OCI-LY1 (cell line): ENCODE measurements around the gene KLHL36.

Experiments
- H2AFZ ChIP-seq: fragments of 200-600 bp; sonication (generic), shearing (Covaris generic); 2 replicates; pipeline ENCODE4 v1.6.0; 2014; ENCODE audit warnings: antibody characterized with exemption, mild to moderate bottlenecking, low read length
- H3F3A ChIP-seq: fragments of 200-600 bp; sonication (generic), shearing (Covaris generic); 2 replicates; pipeline ENCODE4 v1.6.0; 2014; ENCODE audit warnings: mild to moderate bottlenecking, antibody characterized with exemption, low read length, moderate library complexity; ENCODE audit not compliant: insufficient read depth
- H3K27ac ChIP-seq: fragments of 200-600 bp; sonication (generic); 2 replicates; pipeline ENCODE4 v1.5.1; 2014; ENCODE audit warnings: low read length, mixed run types, mild to moderate bottlenecking, low read depth; ENCODE audit not compliant: poor library complexity, severe bottlenecking
- H3K27me3 ChIP-seq: fragments of 200-600 bp; sonication (generic); 2 replicates; pipeline ENCODE4 v1.6.0; 2014; ENCODE audit warnings: antibody characterized with exemption, mild to moderate bottlenecking, low read length, moderate library complexity; ENCODE audit not compliant: insufficient read depth
- H3K36me3 ChIP-seq: fragments of 200-600 bp; sonication (generic); 2 replicates; pipeline ENCODE4 v1.6.1; 2014; ENCODE audit warnings: mild to moderate bottlenecking, antibody characterized with exemption, low read length, moderate library complexity, mixed read lengths; ENCODE audit not compliant: insufficient read depth
- H3K4me1 ChIP-seq: fragments of 200-600 bp; sonication (generic); 2 replicates; pipeline ENCODE4 v1.5.1; 2014; ENCODE audit warnings: mild to moderate bottlenecking, low read length, moderate library complexity; ENCODE audit not compliant: insufficient read depth, severe bottlenecking
- H3K4me2 ChIP-seq: fragments of 200-600 bp; sonication (generic), shearing (Covaris generic); 2 replicates; pipeline ENCODE4 v1.6.1; 2014; ENCODE audit warnings: low read length
- H3K4me3 ChIP-seq: fragments of 200-600 bp; sonication (generic); 2 replicates; pipeline ENCODE4 v1.5.1; 2014; ENCODE audit warnings: low read length, low read depth, mild to moderate bottlenecking, mixed read lengths; ENCODE audit not compliant: poor library complexity, severe bottlenecking
- H3K79me2 ChIP-seq: fragments of 200-600 bp; shearing (Covaris generic); 2 replicates; pipeline ENCODE4 v1.6.1; 2016; ENCODE audit warnings: mixed run types, low read length, mixed read lengths; ENCODE audit not compliant: insufficient read depth
- H3K9ac ChIP-seq: fragments of 200-600 bp; sonication (generic), shearing (Covaris generic); 2 replicates; pipeline ENCODE4 v1.6.1; 2014; ENCODE audit warnings: mild to moderate bottlenecking, low read length, mixed read lengths
- H3K9me2 ChIP-seq: fragments of 200-600 bp; sonication (generic), shearing (Covaris generic); 2 replicates; pipeline ENCODE4 v1.6.1; 2014; ENCODE audit warnings: low read depth, mild to moderate bottlenecking, low read length, mixed read lengths
- H3K9me3 ChIP-seq: fragments of 200-600 bp; shearing (Covaris generic); 2 replicates; pipeline ENCODE4 v1.6.1; 2014; ENCODE audit warnings: low read length, mixed read lengths
- H4K20me1 ChIP-seq: fragments of 200-600 bp; sonication (generic), shearing (Covaris generic); 2 replicates; pipeline ENCODE4 v1.6.0; 2016; ENCODE audit warnings: mild to moderate bottlenecking, low read length; ENCODE audit not compliant: insufficient read depth
- CTCF ChIP-seq: fragments of 200-600 bp; sonication (generic), shearing (Covaris generic); IDR thresholded peaks from 2 replicates; pipeline ENCODE4 v1.5.1; 2017; ENCODE audit warnings: mild to moderate bottlenecking, antibody characterized with exemption, low read length, moderate library complexity, mixed read lengths
- EZH2 ChIP-seq: fragments of 200-600 bp; sonication (generic), shearing (Covaris generic); IDR thresholded peaks from 2 replicates; pipeline ENCODE4 v1.8.0; 2017; ENCODE audit warnings: borderline replicate concordance, mixed run types, mild to moderate bottlenecking, antibody characterized with exemption, low read length, moderate library complexity, mixed read lengths

KLHL36 gene

DNA sequence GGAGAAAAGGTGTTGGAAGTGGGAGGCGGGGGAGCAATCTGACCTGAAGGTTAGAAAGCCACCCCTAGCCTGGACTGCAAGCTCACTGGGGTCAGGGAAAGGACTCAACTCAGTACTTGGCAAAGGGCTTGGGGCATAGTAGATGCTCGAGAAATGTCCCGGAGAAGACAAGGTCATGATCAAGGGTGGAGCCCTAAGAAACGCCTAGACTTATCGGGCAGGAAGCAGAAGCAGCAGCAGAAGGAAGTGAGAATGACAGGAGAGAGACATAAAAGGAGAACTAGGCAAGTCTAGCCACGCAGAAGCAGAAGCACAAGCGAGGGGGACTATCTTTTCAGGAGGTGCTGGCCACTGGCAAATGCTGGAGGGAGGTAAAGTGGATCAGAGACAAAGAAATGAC, 40.6 kb upstream of the KLHL36 start:
- H3K4me1 ChIP-seq: peaks cover 83% of the 10 kb centered on the region
- H2AFZ ChIP-seq: no peak overlapping the region
- peak overlapping the region; percentile 71 for H3K27ac ChIP-seq
- no peaks in the 10 kb centered on the region for H3K27me3 ChIP-seq
- no peaks in the 10 kb centered on the region for H4K20me1 ChIP-seq
- H3F3A ChIP-seq: no peaks in the 10 kb centered on the region
- H3K9me2 ChIP-seq: no peaks in the 10 kb centered on the region
- H3K79me2 ChIP-seq: peaks cover 68% of the 10 kb centered on the region
- peak overlapping the region; percentile 42 for H3K4me2 ChIP-seq
- peak overlapping the region; percentile 13; the same call in 1 of the 2 replicates for H3K9ac ChIP-seq
- peaks cover 64% of the 10 kb centered on the region for H3K36me3 ChIP-seq
- H3K9me3 ChIP-seq: no peaks in the 10 kb centered on the region
- TF ChIP-seq CTCF: no peak
- no peak for TF ChIP-seq EZH2
- H3K4me3 ChIP-seq: peak overlapping the region; percentile 10

- Histone ChIP-seq H3K36me3 (peaks cover 67% of the 10 kb centered on the region), H3K27ac (peak overlapping the region; percentile 71), H3K79me2 (peaks cover 70% of the 10 kb centered on the region), H3K4me3 (no peak overlapping the region), H3K27me3 (no peaks in the 10 kb centered on the region), H3K9ac (peak overlapping the region; percentile 14; the same call in 1 of the 2 replicates), H4K20me1 (no peaks in the 10 kb centered on the region), H3K9me2 (no peaks in the 10 kb centered on the region), H3K4me1 (peaks cover 77% of the 10 kb centered on the region), H2AFZ (no peak overlapping the region), H3K9me3 (no peaks in the 10 kb centered on the region), H3K4me2 (peak overlapping the region; percentile 42), H3F3A (no peaks in the 10 kb centered on the region)
- TF ChIP-seq EZH2 (no peak), CTCF (no peak)
These were observed 40.0 kb upstream of the KLHL36 start for GRCh38 chr16:84608282-84608681.

- H3K9me2 ChIP-seq: no peaks in the 10 kb centered on the region
- H3K9me3 ChIP-seq: no peaks in the 10 kb centered on the region
- peak overlapping the region; percentile 71 for H3K27ac ChIP-seq
- no peaks in the 10 kb centered on the region for H3K27me3 ChIP-seq
- no peaks in the 10 kb centered on the region for H4K20me1 ChIP-seq
- H3F3A ChIP-seq: no peaks in the 10 kb centered on the region
- H3K36me3 ChIP-seq: peaks cover 79% of the 10 kb centered on the region
- H3K9ac ChIP-seq: no peak overlapping the region; the same call in 1 of the 2 replicates
- H3K4me2 ChIP-seq: peak overlapping the region; percentile 42; the same call in 1 of the 2 replicates
- H3K4me3 ChIP-seq: peak overlapping the region; percentile 0
- peaks cover 76% of the 10 kb centered on the region for H3K79me2 ChIP-seq
- no peak for TF ChIP-seq EZH2
- TF ChIP-seq CTCF: no peak
- H3K4me1 ChIP-seq: peaks cover 65% of the 10 kb centered on the region
- H2AFZ ChIP-seq: no peak overlapping the region
These were observed 38.6 kb upstream of the KLHL36 start for GRCh38 chr16:84609563-84610177.
